ENCODE measurements around the gene VPS8.
"Not testable (repeated sequence)": the region's sequence is repeated elsewhere in the genome, so short reads cannot be mapped to it uniquely, and the experiment has no call there.

DNA sequence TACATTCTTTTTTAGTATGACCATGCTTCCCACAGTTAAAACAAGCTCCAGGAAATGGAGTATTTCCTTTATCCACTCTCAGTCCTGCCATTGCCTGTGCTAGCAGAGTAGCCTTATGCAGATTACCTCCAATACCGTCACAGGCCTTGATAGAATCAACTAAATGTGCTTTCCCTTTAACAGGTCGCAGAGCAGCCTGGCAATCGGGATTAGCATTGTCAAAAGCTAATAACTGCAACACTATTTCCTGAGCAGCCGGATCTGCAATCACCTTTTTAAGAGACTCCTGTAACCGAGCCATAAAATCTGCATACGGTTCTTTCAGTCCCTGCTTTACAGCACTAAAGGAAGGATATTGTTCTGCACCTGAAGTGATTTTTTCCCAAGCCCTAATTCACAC lies 206.0 kb downstream of the VPS8 start:
- TF ChIP-seq RARB (CRISPR knock-in tag; IDR thresholded peaks at IDR 0.05); PATZ1 (CRISPR knock-in tag; IDR thresholded peaks at IDR 0.05; ENCODE audit: borderline replicate concordance); SNAI2 (CRISPR knock-in tag; IDR thresholded peaks at IDR 0.05); ISL1 (CRISPR knock-in tag; IDR thresholded peaks at IDR 0.05); POU6F1 (CRISPR knock-in tag; IDR thresholded peaks at IDR 0.05; ENCODE audit: borderline replicate concordance, low read depth): not testable (repeated sequence)
